CD4-positive, alpha-beta T cell treated with Interleukin-1 beta for 1 hour (primary cell): ENCODE measurements around the gene GPR173.

Experiments used
- DNase-seq, 2 donors: peaks; one replicate each; pipeline ENCODE4 v3.0.0-alpha.2; 2020 to 2022

The GPR173 gene

DNA sequence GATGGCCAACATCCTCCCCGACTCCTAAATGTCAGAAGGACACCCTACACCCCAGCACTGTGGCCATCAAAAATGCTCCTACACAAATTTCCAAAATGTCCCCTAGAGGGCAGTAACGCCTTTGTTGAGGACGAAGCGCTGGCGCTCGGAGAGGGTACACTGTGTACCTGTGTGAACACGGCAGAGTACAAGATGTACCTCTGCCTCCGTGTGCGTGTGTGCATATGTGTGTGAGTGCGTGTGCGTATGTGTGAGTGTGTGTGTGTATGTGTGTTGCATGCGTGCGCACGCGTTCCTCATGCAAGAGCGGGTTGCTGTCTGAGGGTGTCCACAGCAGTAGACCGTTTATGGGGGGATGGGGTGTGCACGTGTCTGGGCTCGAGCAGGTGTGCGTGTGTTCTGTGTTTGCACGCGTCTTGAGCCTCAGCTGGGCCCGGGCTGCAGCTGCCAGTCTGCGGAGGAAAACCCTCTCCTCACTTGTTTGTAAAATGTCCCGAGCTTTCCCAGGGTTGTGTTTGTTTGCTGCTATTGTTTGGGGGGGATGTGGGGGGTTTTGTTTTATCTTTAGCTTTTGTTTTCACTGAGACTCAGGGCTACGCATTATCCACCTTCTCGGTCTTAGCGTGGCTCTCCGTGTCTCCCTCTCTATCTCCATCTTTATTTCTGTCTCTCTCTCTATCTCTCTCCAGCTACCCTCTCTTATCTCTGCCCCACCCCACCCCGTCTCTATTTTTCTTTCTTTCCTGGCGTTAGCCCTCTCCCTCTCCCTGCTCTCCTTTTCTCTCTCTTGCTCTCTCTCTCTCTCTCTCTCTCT is 23.2 kb downstream of the GPR173 start:
- DNase-seq: peak; percentile 79 to 85

DNA sequence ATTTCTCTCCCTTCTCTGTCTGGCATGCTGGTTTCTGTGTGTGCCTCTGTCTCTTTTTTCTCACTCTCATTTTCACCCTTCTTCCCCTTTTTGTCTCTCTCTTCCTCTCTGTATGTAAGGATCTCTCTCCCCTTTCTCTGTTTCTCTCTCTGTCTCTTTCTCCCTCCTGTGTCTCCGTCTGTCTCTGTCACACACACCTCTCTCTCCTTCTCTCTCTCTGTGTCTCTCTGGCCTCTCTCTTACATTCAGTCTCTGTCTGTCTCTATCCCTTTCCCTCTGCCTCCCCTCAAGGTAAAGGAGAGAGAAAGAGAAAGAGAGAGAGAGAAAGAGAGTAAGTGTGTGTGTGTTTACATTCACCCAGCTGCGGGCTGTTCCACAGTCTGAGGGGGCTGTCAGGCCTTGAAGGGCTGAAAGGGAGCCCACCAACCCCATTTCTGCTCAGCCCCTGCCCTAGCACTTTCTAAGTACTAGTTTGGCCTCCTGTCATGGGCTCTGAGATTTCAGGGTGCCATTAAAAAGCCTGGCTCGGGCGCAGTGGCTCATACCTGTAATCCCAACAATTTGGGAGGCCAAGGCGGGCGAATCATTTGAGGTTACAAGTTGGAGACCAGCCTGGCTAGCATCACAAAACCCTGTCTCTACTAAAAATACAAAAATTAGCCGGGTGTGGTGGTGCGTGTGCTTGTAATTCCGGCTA is 24.0 kb downstream of the GPR173 start:
- no peak for DNase-seq

DNA sequence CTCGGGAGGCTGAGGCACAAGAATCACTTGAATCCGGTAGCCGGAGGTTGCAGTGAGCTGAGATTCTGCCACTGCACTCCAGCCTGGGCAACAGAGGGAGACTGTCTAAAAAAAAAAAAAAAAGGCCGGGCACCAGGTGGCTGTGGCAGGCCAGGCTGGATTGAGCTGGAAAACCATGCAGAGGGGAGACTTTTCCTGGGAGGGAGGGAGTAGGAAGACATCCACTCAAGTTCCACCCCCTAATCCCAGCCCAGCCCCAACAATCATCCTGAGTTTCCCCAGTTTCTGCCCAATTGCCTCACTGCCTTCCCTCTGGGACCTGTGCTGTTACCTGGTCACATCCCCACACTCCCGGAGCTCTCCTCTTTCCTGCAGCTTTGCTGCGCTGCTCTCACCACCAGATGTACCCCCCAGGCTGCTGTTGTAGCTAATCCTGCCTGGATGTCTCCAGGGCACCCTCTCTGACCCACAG is 24.6 kb downstream of the GPR173 start:
- no peak for DNase-seq

- no peak for DNase-seq
Observed at GRCh38 chrX:53075011-53075410, 26.4 kb downstream of the GPR173 start.

GRCh38 chrX:53076671-53077070 is 28.1 kb downstream of the GPR173 start:
- DNase-seq: no peak

DNA sequence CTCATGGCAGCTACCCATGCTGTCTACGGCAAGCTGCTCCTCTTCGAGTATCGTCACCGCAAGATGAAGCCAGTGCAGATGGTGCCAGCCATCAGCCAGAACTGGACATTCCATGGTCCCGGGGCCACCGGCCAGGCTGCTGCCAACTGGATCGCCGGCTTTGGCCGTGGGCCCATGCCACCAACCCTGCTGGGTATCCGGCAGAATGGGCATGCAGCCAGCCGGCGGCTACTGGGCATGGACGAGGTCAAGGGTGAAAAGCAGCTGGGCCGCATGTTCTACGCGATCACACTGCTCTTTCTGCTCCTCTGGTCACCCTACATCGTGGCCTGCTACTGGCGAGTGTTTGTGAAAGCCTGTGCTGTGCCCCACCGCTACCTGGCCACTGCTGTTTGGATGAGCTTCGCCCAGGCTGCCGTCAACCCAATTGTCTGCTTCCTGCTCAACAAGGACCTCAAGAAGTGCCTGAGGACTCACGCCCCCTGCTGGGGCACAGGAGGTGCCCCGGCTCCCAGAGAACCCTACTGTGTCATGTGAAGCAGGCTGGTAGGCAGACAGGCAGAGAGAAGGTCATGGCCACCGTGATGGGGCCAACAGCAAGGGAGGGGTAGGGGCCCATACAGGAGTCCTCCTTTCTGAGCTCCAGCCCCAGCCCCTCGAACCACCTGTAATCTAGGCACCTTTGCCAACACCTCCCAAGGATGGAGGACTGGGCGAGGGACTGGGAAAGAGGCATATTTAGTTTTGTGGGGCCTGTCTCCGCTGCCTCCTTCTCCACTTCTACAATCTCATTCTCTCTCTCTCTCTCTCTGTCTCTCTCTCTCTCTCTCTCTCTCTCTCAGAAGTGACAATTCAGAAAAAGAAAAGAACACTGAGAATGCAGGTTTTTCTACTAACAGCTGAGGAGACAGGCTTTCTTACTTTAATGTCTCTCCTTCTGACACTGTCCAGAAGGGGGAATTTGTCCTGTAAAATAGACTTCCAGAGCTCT is 28.9 kb downstream of the GPR173 start:
- DNase-seq: no peak

GRCh38 chrX:53078943-53079342 is 30.4 kb downstream of the GPR173 start:
- DNase-seq: no peak

DNA sequence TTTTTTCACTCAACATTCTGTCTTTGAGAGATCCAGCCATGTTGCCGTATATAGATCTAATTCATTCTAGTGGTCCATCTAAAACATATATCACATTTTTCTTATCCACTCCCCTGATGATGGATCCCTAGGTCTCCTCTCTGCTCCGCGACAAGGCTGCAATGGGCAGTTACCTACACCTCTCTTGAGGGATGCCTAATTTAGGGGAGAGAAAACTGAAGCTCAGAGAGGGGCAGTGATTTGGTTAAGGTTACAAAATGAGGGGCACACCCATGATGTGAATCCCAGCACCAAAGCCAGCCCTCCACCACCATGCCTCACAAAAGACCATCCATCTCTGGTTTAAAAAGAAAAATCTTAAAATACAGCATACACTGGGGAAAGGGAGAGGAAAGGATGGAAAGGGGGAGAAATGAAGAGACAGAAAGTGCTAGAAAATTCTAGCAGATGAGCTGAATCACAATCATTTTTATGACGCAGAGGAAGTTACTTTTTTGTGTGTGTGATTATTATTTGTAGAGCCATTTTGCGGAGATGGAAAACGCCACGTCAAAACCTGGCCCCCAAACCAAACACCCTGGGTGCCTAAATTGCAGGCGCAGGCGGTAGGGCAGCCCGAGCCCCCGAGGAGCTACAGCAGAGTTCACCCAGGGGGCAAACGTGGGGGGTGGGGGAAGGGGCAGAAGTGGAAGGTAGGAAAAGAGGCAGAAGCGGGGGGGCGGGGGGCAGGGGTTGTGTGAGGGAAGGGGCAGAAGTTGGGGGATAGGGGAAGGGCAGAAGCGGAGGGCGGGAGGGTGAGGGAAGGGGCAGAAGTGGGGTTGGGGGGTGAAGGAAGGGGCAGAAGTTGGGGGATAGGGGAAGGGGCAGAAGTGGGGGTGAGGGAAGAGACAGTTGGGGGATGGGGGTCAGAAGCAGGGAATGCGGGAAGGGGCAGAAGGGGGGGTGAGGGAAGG is 32.3 kb downstream of the GPR173 start:
- DNase-seq: peak; percentile 40 to 46

- peak; percentile 96 to 97 for DNase-seq
Observed at GRCh38 chrX:53081925-53082772, 33.6 kb downstream of the GPR173 start, which contains the start of gene TSPYL2. TSS of gene TSPYL2 (plus strand) at chrX:53082367. CDS start at chrX:53082499, 132 bp downstream.

DNA sequence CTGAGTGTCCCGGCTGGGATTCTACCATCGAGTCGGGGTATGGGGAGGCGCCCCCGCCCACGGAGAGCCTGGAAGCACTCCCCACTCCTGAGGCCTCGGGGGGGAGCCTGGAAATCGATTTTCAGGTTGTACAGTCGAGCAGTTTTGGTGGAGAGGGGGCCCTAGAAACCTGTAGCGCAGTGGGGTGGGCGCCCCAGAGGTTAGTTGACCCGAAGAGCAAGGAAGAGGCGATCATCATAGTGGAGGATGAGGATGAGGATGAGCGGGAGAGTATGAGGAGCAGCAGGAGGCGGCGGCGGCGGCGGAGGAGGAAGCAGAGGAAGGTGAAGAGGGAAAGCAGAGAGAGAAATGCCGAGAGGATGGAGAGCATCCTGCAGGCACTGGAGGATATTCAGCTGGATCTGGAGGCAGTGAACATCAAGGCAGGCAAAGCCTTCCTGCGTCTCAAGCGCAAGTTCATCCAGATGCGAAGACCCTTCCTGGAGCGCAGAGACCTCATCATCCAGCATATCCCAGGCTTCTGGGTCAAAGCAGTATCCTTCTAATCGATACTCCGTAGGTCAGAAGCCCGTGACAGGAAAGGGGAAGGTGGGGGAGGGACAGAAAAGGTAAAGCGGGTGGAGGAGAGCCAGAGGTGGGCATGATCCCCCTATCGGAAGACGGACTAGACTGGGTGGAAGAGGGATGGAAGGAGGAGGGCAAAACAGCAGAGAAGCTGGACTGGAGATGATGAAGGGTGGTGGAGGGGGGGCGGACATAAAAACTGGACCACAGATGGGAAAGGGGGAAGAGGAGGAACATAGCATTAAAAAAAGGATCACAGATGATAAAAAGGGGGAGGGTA is 34.4 kb downstream of the GPR173 start:
- no peak for DNase-seq

GRCh38 chrX:53084043-53084570 is 35.5 kb downstream of the GPR173 start:
- DNase-seq: peak in 1 of 2 donors; percentile 27

DNA sequence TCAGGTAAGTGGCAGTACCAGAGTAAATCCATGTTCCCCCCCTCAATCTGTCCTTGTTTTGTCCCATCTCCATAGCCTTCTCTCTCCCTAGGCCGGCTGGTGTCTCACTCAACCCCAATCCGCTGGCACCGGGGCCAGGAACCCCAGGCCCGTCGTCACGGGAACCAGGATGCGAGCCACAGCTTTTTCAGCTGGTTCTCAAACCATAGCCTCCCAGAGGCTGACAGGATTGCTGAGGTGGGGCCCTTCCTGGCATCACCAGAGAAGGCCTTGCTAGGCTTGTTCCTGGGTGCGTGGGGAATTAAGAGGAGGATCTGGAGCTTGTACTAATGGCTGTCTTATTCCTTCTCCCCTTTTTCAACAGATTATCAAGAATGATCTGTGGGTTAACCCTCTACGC is 36.3 kb downstream of the GPR173 start:
- DNase-seq: no peak

DNA sequence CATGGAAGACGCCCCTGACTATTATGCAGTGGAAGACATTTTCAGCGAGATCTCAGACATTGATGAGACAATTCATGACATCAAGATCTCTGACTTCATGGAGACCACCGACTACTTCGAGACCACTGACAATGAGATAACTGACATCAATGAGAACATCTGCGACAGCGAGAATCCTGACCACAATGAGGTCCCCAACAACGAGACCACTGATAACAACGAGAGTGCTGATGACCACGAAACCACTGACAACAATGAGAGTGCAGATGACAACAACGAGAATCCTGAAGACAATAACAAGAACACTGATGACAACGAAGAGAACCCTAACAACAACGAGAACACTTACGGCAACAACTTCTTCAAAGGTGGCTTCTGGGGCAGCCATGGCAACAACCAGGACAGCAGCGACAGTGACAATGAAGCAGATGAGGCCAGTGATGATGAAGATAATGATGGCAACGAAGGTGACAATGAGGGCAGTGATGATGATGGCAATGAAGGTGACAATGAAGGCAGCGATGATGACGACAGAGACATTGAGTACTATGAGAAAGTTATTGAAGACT is 37.2 kb downstream of the GPR173 start:
- DNase-seq: peak; percentile 32 to 35

GRCh38 chrX:53086464-53086863 is 37.9 kb downstream of the GPR173 start:
- no peak for DNase-seq

DNA sequence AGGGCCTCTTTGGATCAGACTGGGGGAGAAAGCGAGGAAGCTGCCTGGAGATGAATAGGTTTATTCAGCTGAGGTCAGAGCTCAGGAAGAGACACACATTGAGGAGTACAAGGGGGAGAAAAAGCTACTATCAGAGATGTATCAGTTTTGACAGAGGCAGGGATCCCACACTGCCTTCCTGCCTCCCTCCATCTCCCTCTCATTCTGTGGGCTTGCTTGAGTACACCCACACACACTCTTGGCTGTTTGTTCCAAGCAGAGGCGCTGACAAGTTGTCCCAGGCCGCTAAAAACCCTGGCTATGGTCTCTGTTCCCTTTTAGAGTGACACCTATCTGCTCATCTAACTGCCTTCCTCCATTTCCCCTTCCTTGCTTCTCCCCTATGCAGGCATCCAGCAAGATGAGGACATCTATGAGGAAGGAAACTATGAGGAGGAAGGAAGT is 38.8 kb downstream of the GPR173 start:
- DNase-seq: no peak

GRCh38 chrX:53088136-53088974 is 39.8 kb downstream of the GPR173 start:
- DNase-seq: peak; percentile 90 to 91

DNA sequence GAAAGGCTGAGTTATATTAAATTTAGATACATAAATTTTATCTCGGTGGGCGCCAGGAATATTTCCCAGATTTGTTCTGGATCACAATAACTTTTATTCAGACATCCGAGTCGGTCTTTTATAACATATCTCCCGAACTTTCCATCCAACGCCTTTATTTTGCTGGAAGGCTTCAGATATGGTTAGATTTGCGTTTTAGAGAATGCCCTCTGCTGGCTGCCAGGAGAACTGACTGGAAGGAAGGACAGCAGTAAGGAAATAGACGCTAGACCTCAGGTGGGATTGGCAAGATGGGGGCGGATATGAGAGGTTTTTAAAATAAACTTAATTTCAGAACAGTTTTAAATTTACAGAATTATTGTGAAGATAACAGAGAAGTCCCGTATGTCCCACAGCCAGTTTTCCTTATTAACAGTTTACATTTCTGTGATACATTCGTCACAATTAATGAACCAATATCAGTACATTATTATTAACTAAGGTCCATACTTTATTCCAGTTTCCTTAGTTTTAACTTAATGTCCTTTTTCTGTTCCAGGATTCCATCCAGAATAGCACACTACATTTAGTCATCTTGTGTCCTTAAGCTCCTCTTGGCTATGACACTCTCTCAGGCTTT is 40.7 kb downstream of the GPR173 start:
- peak; percentile 60 to 70 for DNase-seq
